Progenitor cell of endocrine pancreas (in vitro differentiated cells): ENCODE data around the gene DOCK2. TPM values are rescaled to one million over a fixed set of nuclear protein-coding genes. Genes with fewer than 3 reads are reported as not detected.
"Not testable (repeated sequence)": the region's sequence is repeated elsewhere in the genome, so short reads cannot be mapped to it uniquely, and the experiment has no call there.

ENCODE experiments used
- DNase-seq: peaks from one replicate; pipeline ENCODE4 v3.0.0; 2021; ENCODE audit warnings: low spot score; ENCODE audit not compliant: unreplicated experiment
- H3K27ac Mint-ChIP-seq: 2 replicates; pipeline ENCODE4 v1.8.0; 2021; ENCODE audit warnings: mild to moderate bottlenecking, moderate library complexity, mixed read lengths
- H3K27me3 Mint-ChIP-seq: 2 replicates; pipeline ENCODE4 v1.8.0; 2021; ENCODE audit warnings: mixed read lengths
- H3K36me3 Mint-ChIP-seq: 2 replicates; pipeline ENCODE4 v1.8.0; 2022; ENCODE audit warnings: mixed read lengths; ENCODE audit not compliant: insufficient read depth
- H3K4me1 Mint-ChIP-seq: 2 replicates; pipeline ENCODE4 v1.8.0; 2021; ENCODE audit warnings: low read depth, mixed read lengths
- H3K4me3 Mint-ChIP-seq: 2 replicates; pipeline ENCODE4 v1.8.0; 2021; ENCODE audit warnings: low read depth, mild to moderate bottlenecking, moderate library complexity, mixed read lengths
- H3K9me3 Mint-ChIP-seq: 2 replicates; pipeline ENCODE4 v1.8.0; 2021; ENCODE audit warnings: low read depth, mixed read lengths
- total RNA-seq: library from RNA; stranded (reverse); gene quantifications from 2 replicates; pipeline ENCODE4 v1.2.1, GENCODE V29; 2021
- TF ChIP-seq, protein P1 (sequence below): fragments of 200-600 bp; sonication (generic); IDR thresholded peaks from one replicate; pipeline ENCODE4 v1.5.0; 2021; ENCODE audit warnings: antibody characterized with exemption, mild to moderate bottlenecking; ENCODE audit not compliant: unreplicated experiment

DOCK2 gene
- total RNA-seq, 1 donor from 2014 or later, result not detected

GRCh38 chr5:170080786-170081445 lies 443.8 kb downstream of the DOCK2 start:
- DNase-seq, result no peak
- Mint-ChIP-seq H3K27ac (no peak overlapping the region), H3K9me3 (no peaks in the 10 kb centered on the region), H3K4me3 (no peak overlapping the region), H3K4me1 (no peaks in the 10 kb centered on the region), H3K36me3 (no peaks in the 10 kb centered on the region), H3K27me3 (peaks cover 32% of the 10 kb centered on the region)
- TF ChIP-seq, protein P1, sequence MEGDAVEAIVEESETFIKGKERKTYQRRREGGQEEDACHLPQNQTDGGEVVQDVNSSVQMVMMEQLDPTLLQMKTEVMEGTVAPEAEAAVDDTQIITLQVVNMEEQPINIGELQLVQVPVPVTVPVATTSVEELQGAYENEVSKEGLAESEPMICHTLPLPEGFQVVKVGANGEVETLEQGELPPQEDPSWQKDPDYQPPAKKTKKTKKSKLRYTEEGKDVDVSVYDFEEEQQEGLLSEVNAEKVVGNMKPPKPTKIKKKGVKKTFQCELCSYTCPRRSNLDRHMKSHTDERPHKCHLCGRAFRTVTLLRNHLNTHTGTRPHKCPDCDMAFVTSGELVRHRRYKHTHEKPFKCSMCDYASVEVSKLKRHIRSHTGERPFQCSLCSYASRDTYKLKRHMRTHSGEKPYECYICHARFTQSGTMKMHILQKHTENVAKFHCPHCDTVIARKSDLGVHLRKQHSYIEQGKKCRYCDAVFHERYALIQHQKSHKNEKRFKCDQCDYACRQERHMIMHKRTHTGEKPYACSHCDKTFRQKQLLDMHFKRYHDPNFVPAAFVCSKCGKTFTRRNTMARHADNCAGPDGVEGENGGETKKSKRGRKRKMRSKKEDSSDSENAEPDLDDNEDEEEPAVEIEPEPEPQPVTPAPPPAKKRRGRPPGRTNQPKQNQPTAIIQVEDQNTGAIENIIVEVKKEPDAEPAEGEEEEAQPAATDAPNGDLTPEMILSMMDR, result no peak

DNA sequence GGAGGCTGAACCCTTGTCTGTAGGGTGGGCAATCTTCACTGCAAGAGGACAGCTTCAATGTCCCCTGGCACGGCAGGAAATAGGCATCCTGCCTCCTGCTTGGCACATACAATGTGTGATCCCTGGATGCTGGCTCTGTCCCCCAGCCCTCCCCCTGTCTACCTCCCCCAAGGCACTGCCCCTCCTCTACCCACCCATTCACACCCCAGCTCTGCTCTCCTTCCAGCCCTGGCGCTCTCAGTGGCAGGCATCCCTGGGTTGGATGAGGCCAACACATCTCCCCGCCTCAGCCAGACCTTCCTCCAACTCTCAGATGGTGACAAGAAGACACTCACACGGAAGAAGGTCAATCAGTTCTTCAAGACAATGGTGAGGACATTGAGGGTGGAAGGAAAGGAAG lies 444.5 kb downstream of the DOCK2 start:
- Mint-ChIP-seq H3K36me3 (no peaks in the 10 kb centered on the region), H3K9me3 (no peaks in the 10 kb centered on the region), H3K27ac (no peak overlapping the region), H3K4me3 (no peak overlapping the region), H3K27me3 (peaks cover 35% of the 10 kb centered on the region), H3K4me1 (no peaks in the 10 kb centered on the region)
- no peak for DNase-seq
- TF ChIP-seq, protein P1, result no peak

DNA sequence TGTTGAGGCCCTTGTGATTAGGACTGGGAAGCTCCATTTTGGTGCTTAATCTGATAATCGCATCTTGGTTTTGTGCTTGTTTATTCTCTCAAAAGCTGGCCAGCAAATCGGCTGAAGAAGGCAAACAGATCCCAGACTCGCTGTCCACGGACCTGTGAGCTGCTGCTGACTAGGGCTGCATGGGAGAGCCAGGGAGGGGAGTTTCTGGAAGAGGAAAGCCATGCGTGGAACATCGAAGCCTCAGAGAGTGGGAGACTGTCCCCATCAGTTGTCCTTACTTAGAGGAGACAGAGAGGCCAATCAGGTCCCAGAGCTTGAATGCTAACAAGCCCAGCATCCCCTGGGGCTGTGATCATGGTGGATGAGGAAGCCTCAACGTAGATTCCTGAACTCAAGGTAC lies 445.6 kb downstream of the DOCK2 start:
- no peak overlapping the region for H3K4me3 Mint-ChIP-seq
- no peaks in the 10 kb centered on the region for H3K9me3 Mint-ChIP-seq
- H3K4me1 Mint-ChIP-seq, result no peaks in the 10 kb centered on the region
- DNase-seq, result no peak
- peaks cover 36% of the 10 kb centered on the region for H3K27me3 Mint-ChIP-seq
- no peak overlapping the region for H3K27ac Mint-ChIP-seq
- no peaks in the 10 kb centered on the region for H3K36me3 Mint-ChIP-seq
- TF ChIP-seq, protein P1, result no peak

GRCh38 chr5:170087168-170087817 lies 450.2 kb downstream of the DOCK2 start:
- no peaks in the 10 kb centered on the region for H3K36me3 Mint-ChIP-seq
- H3K4me3 Mint-ChIP-seq, result no peak overlapping the region
- H3K27ac Mint-ChIP-seq, result no peak overlapping the region
- peaks cover 20% of the 10 kb centered on the region for H3K27me3 Mint-ChIP-seq
- TF ChIP-seq, protein P1, result no peak
- no peak for DNase-seq
- H3K4me1 Mint-ChIP-seq, result no peaks in the 10 kb centered on the region
- H3K9me3 Mint-ChIP-seq, result no peaks in the 10 kb centered on the region

DNA sequence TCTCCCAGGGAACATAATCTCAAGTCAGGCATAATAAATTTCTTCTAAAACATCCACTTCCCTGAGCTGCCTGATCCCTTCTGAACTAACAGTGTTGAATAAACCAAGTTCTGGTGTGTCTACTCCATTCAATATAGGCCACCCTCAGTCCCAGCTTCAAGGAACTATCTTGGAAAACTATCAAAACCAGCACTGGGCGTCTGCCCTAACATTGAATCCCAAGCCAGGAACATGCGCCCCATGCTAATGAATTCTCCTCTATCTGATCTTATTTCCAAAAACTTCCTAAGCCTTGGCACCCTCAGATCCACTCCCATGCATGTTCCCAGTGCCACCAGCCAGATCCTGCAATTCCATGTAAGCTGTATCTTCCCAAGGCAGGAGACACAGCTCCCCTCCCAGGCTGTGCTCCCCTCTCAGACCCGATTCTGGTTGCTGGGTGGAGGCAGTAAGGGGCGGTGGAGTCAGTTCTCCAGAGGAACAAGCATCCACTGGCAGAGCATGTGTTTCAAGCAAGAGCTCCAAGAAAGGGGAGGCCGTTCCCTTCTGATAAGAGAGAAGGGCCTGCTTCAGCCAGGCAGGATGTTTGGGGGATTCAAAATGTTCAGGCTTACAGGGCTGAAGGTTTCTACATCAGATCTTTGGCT lies 455.5 kb downstream of the DOCK2 start:
- H3K4me3 Mint-ChIP-seq, result no peak overlapping the region
- no peaks in the 10 kb centered on the region for H3K36me3 Mint-ChIP-seq
- no peak for DNase-seq
- TF ChIP-seq, protein P1, result no peak
- H3K4me1 Mint-ChIP-seq, result no peaks in the 10 kb centered on the region
- no peaks in the 10 kb centered on the region for H3K9me3 Mint-ChIP-seq
- H3K27ac Mint-ChIP-seq, result no peak overlapping the region
- H3K27me3 Mint-ChIP-seq, result peaks cover 17% of the 10 kb centered on the region

- not testable (repeated sequence) for H3K9me3 Mint-ChIP-seq, DNase-seq, H3K36me3 Mint-ChIP-seq, H3K4me3 Mint-ChIP-seq, H3K27ac Mint-ChIP-seq, H3K4me1 Mint-ChIP-seq
- H3K27me3 Mint-ChIP-seq, result peaks cover 22% of the 10 kb centered on the region
Observed at GRCh38 chr5:170094329-170094728, 457.3 kb downstream of the DOCK2 start.
